ENCODE data around the gene FIZ1. TPM values are rescaled to one million over a fixed set of nuclear protein-coding genes. Genes with fewer than 3 reads are reported as not detected.
A peak's percentile ranks its signal among the peaks of the same experiment; 100 is the strongest.
"Not testable (repeated sequence)": the region's sequence is repeated elsewhere in the genome, so short reads cannot be mapped to it uniquely, and the experiment has no call there.

FIZ1 gene
- total RNA-seq, 1 donor from 2014 or later, result 19.4 TPM

DNA sequence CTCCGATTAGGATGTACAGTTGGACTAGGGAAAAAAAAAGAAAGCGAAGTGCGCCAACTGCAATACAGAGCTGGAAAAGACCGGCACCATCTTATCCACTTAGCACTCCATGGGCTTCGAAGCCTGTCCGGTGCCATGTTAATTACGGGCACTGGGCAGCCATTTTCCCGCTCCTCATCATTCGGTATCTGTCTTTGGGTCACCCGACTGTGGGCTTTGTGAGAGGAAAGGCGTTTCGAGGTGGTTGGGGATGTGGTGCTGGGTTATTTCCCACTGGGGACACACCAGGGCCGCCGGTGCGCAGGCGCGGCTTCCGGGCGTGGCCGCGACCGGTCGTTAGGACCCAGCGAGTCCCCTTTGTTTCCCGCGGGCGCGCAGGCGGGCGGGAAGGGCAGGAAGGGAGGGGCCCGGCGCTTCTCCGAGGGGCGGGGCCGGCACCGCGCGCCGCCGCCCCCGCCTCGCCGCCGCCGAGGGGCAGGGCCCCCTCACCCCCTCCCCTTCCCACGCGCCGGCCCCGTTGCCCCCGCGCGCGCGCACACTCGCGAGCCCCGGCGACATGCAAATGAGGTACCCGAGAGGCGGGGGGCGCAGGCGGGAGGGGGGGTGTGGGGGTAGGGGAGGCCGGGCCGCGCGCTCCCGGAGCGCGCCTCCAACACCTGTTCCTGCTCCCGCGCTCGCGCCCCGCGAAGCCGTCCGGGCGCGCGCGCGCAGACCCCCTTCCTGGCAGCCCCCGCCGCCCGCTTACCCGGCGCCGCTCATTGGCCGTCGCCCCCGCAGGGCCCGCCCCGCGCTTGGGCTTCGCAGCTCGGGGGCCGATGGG lies 735 bp upstream of the FIZ1 start, which contains the start of gene ZNF524:
ZNF524 (plus strand) TSS at position 447 of the 820 bp plus-strand sequence. CDS start 1,825 bp downstream, outside the sequence.
- peak; percentile 95 for DNase-seq (ENCODE audit: low spot score)
- intact Hi-C loops (cut with DNase I), result loop anchor here (2.0 kb wide), 2 partner anchors 83 to 123 kb away; partner anchors contain the start of gene ZNF628

DNA sequence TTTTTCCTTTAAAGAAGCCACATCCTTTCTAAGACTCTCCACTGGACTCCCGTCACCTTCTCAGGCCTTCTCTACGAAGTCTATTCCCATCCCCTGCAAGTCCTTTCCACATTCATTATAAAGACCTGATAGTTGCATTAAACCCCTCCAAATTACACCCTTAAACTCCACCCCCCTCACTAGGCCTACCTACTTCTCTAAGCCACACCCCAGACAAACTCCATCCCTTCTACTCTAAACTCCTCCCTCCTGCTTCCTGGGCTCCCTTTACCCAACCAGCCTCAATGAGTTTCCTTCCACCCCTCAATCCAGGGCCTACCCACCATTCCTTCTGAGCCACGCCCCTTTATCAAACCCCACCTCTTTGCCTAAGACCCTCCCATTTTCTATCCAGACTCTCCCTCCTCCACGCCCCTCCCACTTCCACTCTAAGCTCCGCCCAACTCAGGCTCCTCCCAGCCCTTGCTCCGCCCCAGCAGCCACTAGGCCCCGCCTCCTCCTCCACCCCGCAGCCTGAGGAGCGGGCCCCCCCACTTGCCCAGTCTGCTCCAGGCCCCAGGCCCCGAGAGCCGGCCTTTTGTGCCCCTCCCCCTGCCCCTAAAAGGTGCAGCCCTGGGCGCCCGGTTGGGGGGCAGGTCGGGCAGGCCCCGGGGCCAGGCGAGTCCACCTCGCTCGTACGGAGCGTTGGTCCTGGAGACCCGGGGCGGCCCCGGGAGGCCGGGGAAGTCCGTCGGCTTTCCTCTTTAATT lies 424 bp downstream of the FIZ1 start:
- DNase-seq (ENCODE audit: low spot score), result peak; percentile 96
- intact Hi-C loops (cut with DNase I), result loop anchor here (2.0 kb wide), 1 partner anchor 82 kb away; no protein-coding TSS in a partner anchor

DNA sequence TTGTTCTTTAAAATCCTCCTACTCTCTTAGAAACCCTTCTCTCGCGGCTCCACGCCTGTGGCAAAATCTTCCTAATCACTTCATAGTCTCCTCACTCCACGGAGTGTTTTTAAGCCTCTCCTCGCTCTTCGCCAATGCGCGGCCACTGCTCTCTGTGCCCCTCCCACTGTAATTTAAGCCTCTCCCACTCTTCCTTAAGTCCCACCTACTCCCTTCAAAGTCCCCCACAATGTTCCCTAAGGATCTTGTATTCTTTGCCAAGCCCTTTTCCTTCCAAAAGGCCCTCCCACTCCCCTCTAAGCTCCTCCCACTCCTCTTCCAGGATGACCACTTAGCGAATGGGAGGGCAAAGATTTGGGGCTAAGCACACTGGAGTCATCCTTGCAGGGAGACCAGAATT lies 1.3 kb downstream of the FIZ1 start:
- intact Hi-C loops (cut with DNase I), result loop anchor here (2.0 kb wide), 1 partner anchor 81 kb away; no protein-coding TSS in a partner anchor
- DNase-seq (ENCODE audit: low spot score), result no peak

DNA sequence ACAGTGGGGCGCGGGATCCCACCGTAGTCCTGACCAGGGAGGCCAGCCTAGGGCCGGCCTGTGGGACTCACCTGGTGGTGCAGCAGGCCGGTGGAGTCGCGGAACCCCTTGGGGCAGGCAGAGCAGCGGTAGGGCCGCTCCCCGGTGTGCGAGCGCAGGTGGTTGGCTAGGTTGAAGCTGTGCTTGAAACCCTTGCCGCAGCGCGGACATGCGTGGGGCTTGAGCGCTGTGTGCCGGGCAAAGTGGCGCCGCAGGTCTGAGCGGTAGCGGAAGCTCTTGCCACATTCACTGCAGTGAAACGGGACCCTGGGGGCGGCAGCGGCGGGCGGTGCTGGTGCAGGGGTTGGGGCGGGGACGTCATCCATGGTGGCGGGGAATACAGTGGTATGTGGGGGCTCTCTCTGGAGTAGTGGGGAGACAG lies 1.8 kb downstream of the FIZ1 start:
- DNase-seq (ENCODE audit: low spot score), result no peak
- intact Hi-C loops (cut with DNase I), result no loop called here

DNA sequence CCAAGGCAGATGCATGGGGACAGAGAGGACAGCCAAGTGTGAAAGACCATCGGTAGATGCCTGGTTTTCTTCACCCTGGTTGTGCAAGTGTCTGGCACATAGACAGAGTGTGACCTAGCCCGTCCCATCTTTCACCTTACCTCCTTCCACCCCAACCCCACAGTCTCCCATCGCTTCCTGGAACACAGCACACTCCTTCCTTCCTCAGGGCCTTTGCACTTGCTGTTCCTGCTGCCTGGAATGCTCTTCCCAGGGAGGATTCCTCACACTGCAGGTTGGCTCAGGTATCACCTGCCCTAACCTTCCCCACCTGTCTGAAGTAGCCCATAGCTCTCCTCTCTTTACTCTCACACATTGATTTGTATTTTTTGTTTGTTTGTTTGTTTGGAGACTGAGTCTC lies 3.0 kb downstream of the FIZ1 start:
- DNase-seq (ENCODE audit: low spot score), result no peak
- intact Hi-C loops (cut with DNase I), result no loop called here

DNA sequence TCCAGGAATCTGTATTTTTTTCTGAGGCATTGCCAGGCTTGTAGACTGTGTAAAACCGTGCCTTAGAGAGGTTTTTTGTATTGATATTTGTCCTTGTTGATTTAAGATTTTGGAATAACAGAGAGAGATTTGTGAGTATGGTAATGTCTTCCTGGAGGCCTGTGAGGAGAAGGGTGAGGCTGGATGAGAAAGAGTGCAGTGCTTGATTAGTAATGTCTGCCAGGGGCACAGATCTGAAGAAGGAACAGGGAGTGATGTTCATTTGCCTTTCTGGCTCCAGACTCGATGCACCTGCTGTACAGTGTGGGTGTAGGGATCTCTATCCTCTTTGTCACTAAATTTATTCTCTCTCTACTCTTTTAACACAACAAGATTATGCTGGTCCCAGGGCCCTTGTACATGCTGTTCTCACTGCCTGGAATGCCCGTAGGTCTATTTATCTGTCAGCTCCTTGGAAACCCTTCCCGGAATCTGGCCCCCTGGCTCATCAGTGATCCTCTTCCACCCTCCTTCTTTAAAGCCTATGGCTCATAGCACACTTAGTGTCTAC lies 4.2 kb downstream of the FIZ1 start:
- no peak for DNase-seq (ENCODE audit: low spot score)
- intact Hi-C loops (cut with DNase I), result no loop called here

DNA sequence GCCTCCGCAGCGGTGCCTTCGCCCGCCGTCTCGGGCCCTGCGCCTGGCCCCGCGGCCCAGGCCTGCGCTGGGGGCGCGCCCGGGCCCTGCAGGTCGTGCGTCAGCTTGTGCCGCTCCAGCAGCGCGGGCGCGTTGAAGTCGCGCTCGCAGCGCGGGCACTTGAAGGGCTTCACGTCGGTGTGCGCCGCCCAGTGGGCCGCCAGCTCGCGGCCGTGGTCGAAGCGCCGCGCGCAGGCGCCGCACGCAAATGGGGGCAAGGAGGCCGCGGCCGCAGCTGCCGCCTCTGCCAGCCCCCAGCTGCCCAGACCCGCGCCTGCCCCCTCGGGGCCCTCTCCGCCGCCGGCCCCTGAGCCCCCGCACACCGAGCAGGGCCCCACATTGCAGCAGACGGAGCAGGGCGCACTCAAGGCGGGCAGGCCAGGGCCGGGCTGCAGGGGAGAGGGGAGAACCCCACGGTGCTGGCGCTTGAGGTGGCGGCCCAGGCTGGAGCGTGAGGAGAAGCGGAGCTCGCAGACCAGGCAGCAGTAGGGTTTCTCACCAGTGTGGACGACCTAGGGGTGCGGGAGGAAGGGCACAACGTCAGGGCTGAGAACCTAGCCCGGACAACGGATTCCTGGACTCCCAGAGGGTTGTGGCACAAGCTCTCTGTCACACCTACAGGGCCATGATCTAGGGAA lies 6.1 kb downstream of the FIZ1 start:
- intact Hi-C loops (cut with DNase I), result no loop called here
- no peak for DNase-seq (ENCODE audit: low spot score)

DNA sequence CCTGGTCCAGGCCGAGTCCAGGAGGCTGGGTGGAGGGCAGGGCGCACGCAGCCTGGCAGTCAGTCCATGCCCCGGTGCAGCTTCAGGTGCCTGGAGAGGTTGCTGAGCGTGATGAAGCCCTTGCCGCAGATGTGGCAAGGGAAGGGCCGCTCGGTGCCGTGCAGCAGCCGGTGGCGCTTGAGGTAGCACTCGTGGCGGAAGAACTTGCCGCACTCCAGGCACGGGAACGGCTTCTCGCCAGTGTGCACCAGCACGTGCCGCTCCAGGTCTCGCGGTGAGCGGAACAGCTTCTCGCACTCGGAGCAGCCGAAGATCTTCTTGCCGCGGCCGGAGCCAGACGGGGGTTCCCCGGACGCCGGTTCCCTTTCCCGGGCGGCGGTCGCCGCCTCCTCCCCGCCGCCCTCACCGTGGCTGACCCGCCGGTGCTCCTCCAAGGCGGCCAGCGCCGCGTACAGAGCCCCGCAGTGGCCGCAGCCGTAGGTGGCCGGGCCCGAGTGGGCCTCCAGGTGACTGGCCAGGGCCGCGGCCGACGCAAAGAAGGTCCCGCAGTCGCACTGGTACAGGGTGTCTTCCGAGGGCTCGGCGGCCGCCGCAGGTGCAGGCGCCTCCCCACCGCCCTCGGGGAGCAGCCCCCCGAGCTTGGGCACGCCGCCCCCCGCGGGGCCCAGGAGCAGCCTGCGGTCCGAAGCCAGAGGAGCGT lies 6.8 kb downstream of the FIZ1 start:
- no peak for DNase-seq (ENCODE audit: low spot score)
- intact Hi-C loops (cut with DNase I), result no loop called here

DNA sequence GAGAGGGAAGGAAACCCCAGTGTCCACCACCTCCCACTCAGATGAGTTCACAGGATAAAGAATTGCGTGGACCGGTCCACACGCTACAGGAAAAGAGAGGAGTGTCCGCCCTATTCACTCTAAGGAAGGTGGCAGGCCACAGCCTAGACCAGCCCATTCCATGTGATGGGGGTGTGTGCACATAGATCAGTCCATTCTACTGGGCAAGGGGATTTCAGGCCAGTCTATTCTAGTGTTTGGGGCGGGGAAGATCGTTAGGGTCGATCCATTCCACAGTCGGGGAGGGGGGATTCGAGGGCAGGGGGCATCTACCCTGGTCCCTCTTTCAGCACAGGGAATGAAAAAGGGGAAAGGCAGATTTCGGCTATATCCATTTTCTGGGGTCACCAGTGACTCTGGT lies 7.8 kb downstream of the FIZ1 start:
- DNase-seq (ENCODE audit: low spot score), result no peak

DNA sequence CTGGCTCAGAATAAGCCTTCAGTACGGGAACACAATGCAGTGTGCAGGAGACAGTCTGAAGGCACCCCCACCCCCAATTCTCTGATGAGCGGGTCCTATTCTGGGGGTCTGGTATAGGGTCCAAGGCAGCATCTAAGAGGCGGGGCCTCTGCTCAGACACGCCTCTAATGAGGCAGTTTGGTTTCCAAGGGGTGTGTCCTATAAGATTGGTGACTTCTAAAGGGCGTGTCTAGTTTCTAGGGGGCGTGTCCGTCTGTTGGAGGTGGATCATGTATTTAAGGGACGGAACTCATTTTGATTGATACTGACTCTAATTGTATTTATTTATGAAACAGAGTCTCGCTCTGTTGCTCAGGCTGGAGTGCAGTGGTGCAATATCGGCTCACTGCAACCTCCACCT lies 8.7 kb downstream of the FIZ1 start:
- no peak for DNase-seq (ENCODE audit: low spot score)
- intact Hi-C loops (cut with DNase I), result no loop called here

More for the DNA sequence above, 7.8 kb downstream of the FIZ1 start:
- intact Hi-C loops (cut with DNase I), result no loop called here

DNA sequence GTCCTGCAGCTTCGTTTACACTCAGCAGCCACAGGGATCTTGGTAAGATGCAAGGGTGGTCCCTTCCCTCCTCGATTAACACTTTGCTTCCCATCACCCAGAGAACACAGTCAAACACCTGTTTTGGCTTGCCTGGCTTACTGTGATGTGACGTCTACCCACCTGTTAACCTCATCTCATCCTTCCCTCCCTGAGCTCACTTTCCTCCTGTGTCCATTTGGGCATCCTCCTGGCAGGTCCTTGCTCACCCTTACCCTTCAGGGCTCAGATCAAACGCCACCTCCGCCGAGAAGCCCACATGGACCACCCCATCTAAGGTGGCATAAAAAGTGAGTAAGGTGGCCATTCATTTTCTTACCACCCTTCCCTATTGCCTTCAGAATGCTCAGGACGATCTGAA lies 9.2 kb downstream of the FIZ1 start:
- intact Hi-C loops (cut with DNase I), result no loop called here
- no peak for DNase-seq (ENCODE audit: low spot score)

DNA sequence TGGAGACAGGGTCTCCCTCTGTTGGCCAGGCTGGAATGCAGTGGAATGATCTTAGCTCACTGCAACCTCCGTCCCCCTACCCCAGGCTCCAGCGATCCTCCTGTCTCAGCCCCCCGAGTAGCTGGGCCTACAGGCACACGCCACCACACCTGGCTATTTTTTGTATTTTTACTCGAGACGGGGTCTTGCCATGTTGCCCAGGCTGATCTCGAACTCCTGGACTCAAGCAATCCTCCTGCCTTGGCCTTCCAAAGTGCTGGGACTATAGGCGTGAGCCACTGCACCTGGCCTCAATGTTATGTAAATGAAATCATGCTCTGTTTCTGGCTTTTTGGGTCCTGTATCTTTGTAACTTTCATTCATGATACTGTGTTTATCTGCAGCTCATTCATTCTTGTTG lies 10.6 kb downstream of the FIZ1 start:
- intact Hi-C loops (cut with DNase I), result no loop called here
- no peak for DNase-seq (ENCODE audit: low spot score)

DNA sequence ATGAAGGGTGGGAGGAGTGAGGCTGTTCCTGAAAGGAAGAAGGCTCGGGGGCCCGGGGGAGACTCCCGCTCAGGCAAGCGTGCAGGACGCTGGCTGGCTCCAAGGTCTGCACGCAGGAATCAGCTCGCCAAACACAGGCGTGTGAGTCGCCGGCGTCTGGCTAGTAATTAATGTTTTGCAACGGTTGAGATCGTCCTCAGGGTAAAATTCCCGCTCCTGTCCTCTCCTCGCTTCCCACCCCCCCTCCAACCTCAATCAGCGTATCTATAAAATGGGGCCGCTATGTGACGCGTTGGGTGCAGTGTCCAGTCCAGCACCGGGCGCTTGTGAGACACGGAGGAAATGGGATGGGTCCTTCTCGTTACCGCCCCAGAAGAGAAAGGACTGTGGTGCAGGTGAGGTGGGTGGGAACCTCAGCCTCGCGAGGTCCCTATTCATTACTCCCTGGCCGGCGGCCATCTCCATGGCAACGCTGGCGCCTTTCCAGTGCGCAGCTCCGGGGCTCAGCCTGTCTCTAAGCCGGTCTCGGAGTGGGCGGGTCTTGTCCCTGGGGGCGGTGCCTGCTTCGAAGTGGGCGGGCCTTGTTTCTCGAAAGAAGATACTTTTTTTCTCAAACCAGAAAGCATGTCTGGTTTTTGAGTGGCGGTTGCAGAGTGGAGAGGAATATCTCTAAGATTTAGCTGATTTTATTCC lies 12.2 kb downstream of the FIZ1 start:
- intact Hi-C loops (cut with DNase I), result no loop called here
- DNase-seq (ENCODE audit: low spot score), result peak; percentile 96

DNA sequence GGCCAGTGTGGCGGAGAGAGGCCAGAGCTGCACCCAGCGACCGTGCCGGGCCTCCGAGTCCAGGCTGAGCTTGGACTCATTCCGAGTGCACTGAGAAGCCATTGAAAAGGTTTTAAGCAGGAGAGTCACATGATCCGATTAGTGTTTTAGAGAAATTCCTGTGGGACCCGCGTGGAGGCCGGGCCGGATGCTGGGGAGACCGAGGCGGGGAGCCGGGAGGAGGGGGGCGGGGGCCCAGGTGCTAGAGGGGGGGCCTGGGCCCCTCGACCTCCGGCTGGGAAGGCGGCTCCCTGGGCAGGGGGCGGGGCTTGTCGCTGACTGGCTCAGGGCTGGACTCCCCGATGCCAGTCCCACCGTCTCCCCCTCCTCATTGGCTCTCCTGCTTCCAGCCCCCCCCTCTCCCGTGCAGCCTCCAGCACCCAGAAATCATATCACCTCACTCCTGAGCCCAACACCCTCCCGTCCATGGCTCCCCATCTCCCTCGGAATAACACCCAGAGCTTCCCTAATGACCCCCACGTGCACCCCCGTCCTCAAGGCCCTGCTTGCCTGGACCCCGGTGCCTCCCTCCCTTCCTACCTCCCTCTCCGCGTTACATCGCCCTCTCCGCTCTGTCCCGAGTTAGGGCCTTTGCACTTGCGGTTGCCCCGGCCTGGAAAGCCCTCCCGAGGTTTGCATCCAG lies 13.5 kb downstream of the FIZ1 start:
- DNase-seq (ENCODE audit: low spot score), result peak; percentile 86
- intact Hi-C loops (cut with DNase I), result no loop called here

DNA sequence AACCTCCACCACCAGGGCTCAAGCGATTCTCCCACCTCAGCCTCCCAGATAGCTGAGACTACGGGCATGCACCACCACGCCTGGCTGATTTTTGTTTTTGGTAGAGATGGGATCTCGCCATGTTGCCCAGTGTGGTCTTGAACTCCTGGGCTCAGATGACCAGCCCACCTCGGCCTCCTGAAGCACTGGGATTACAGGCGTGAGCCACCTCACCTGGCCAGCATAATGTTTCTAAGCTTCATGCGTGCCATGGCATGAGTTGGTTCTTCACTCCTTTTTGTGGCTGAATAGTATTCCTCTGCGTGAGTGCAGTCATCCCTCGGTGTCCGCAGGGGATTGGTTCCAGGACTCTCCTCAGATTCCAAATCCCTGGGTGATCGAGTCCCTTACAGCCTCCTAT lies 14.4 kb downstream of the FIZ1 start:
- DNase-seq (ENCODE audit: low spot score), result no peak
- intact Hi-C loops (cut with DNase I), result loop anchor here (5.0 kb wide), 2 partner anchors 38 to 68 kb away; partner anchors contain the start of gene SBK3

DNA sequence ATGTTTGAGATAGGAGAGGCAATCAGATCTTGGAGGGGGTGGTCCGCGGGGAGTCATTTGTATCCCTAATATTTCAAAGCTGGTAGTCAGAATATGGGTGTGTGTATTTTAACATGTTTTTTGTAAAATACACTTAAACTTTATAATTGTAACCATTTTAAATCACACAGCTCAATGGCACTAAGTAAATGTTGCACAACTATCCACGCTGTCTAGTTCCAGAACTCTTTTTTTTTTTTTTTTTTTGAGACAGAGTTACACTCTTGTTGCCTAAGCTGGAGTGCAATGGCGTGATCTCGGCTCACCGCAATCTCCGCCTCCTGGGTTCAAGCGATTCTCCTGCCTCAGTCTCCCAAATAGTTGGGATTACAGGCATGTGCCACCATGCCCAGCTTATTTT lies 15.4 kb downstream of the FIZ1 start:
- DNase-seq (ENCODE audit: low spot score), result not testable (repeated sequence)
- intact Hi-C loops (cut with DNase I), result loop anchor here (5.0 kb wide), 2 partner anchors 37 to 67 kb away; partner anchors contain the start of gene SBK3

DNA sequence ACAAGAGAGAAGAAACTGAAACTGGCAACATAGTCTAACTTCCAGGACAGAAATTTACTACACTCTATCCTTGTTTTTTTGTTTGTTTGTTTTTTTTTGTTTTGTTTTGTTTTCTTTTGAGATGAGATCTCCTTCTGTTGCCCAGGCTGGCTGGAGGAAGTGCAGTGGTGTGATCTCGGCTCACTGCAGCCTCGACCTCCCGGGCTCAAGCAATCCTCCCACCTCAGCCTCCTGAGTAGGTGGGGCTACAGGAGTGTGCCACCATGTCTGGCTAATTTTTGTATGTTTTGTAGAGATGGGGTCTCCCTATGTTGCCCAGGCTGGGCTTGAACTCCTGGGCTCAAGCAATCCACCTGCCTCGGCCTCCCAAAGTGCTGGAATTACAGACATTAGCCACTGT lies 17.0 kb downstream of the FIZ1 start:
- not testable (repeated sequence) for DNase-seq (ENCODE audit: low spot score)
- intact Hi-C loops (cut with DNase I), result loop anchor here (5.0 kb wide), 2 partner anchors 35 to 65 kb away; partner anchors contain the start of gene SBK3

DNA sequence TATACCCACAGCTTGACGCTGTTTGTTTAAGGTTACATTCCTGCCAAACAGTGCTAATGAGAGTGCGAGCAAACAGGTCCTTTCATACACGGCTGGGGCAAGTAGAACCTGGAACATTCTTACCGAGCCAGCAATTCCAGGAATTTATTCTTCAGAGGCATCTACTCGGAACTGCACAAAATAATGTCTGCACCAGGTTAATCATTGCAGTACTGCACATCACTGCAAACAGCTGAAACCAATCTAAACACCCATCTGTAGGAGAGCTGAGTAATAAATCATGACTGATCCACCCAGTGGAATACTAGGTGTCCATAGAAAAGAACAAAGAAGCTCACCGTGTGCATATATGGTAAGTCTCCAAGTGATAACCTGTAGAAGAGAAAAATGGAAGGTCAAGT lies 17.5 kb downstream of the FIZ1 start:
- DNase-seq (ENCODE audit: low spot score), result no peak
- intact Hi-C loops (cut with DNase I), result loop anchor here (5.0 kb wide), 2 partner anchors 35 to 65 kb away; partner anchors contain the start of gene SBK3
